Mammary epithelial cell (primary cell): ENCODE data around the gene STARD4.

Experiments used
- EZH2 ChIP-seq: IDR thresholded peaks from 2 replicates; pipeline ENCODE4 v1.6.1; 2012; ENCODE audit warnings: low read length, inconsistent platforms, borderline replicate concordance
- TF ChIP-seq, protein P1 (sequence below), 2 donors: IDR thresholded peaks in 1 of 2; conservative IDR thresholded peaks in 1 of 2; 2 replicates each; pipeline ENCODE4 v1.5.1; 2011 to 2012; ENCODE audit warnings: inconsistent platforms in 2 of 2, low read length in 2 of 2, mild to moderate bottlenecking in 2 of 2, control low read depth in 1 of 2, low read depth in 1 of 2; ENCODE audit not compliant: insufficient read depth in 1 of 2; ENCODE audit errors: extremely low read depth in 1 of 2

DNA sequence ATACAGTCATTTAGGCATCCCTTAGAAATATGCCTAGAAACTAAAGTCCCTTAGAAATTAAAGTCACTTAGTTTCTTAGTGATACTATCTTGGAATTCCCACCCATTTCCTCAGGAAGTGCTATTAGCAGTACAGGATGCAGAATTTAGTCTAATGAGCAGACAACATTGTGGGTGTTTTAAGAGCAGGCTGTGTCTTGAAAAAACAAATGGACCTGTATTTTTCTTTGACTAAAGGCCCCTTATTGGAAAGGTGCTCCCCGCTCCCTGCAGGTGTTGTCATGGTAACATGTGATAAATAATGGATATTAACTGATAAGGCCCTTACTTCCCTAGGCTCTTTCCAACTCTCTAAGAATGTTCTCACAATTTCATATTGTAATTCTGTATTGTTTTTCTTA lies 38.8 kb upstream of the STARD4 start:
- TF ChIP-seq, protein P1, sequence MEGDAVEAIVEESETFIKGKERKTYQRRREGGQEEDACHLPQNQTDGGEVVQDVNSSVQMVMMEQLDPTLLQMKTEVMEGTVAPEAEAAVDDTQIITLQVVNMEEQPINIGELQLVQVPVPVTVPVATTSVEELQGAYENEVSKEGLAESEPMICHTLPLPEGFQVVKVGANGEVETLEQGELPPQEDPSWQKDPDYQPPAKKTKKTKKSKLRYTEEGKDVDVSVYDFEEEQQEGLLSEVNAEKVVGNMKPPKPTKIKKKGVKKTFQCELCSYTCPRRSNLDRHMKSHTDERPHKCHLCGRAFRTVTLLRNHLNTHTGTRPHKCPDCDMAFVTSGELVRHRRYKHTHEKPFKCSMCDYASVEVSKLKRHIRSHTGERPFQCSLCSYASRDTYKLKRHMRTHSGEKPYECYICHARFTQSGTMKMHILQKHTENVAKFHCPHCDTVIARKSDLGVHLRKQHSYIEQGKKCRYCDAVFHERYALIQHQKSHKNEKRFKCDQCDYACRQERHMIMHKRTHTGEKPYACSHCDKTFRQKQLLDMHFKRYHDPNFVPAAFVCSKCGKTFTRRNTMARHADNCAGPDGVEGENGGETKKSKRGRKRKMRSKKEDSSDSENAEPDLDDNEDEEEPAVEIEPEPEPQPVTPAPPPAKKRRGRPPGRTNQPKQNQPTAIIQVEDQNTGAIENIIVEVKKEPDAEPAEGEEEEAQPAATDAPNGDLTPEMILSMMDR (conservative IDR thresholded peaks at IDR 0.05 in 1 of 2, IDR thresholded peaks at IDR 0.05 in 1 of 2; ENCODE audit: extremely low read depth in 1 of 2, insufficient read depth in 1 of 2, low read depth in 1 of 2, low read length in 2 of 2), result no peak
- TF ChIP-seq EZH2, result no peak
